AG09309 (cell line): ENCODE results near the gene MT1B.

Source experiments
- DNase-seq: peaks from one replicate; pipeline ENCODE4 v3.0.0-alpha.2; 2010; ENCODE audit warnings: low read depth
- H3K4me3 ChIP-seq: 2 replicates; pipeline ENCODE4 v1.5.1; 2011; ENCODE audit warnings: mild to moderate bottlenecking, low read depth, low read length, moderate library complexity; ENCODE audit not compliant: control insufficient read depth
- TF ChIP-seq, protein P1 (sequence below): IDR thresholded peaks from 2 replicates; pipeline ENCODE4 v1.5.1; 2011; ENCODE audit warnings: mild to moderate bottlenecking, low read depth, low read length, inconsistent platforms; ENCODE audit not compliant: insufficient read depth, control insufficient read depth; ENCODE audit errors: missing control alignments

The MT1B gene

GRCh38 chr16:56607109-56607618 lies 44.5 kb upstream of the MT1B start:
- TF ChIP-seq, protein P1, sequence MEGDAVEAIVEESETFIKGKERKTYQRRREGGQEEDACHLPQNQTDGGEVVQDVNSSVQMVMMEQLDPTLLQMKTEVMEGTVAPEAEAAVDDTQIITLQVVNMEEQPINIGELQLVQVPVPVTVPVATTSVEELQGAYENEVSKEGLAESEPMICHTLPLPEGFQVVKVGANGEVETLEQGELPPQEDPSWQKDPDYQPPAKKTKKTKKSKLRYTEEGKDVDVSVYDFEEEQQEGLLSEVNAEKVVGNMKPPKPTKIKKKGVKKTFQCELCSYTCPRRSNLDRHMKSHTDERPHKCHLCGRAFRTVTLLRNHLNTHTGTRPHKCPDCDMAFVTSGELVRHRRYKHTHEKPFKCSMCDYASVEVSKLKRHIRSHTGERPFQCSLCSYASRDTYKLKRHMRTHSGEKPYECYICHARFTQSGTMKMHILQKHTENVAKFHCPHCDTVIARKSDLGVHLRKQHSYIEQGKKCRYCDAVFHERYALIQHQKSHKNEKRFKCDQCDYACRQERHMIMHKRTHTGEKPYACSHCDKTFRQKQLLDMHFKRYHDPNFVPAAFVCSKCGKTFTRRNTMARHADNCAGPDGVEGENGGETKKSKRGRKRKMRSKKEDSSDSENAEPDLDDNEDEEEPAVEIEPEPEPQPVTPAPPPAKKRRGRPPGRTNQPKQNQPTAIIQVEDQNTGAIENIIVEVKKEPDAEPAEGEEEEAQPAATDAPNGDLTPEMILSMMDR = no peak
- peak; percentile 95 for DNase-seq
- peak overlapping the region; percentile 33 for H3K4me3 ChIP-seq

DNA sequence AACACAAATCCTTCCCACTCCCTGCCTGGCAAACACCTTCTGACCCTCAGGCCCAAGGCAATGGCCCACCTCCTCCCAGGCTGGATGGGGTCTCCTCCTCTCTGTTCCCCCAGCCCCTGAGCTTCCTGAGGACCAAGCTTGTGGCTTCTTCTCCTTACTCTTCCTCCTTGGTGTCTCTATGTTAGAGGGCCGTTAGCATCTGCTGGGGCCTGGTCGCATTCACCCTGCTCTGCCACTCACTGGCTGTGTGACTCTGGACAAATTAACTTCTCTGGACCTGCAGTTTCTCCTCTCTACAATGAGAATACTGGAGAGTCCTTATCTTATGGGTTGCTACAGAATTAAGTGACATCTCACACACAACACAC lies 44.0 kb upstream of the MT1B start:
- DNase-seq = no peak
- H3K4me3 ChIP-seq = peak overlapping the region; percentile 3
- TF ChIP-seq, protein P1 = no peak

DNA sequence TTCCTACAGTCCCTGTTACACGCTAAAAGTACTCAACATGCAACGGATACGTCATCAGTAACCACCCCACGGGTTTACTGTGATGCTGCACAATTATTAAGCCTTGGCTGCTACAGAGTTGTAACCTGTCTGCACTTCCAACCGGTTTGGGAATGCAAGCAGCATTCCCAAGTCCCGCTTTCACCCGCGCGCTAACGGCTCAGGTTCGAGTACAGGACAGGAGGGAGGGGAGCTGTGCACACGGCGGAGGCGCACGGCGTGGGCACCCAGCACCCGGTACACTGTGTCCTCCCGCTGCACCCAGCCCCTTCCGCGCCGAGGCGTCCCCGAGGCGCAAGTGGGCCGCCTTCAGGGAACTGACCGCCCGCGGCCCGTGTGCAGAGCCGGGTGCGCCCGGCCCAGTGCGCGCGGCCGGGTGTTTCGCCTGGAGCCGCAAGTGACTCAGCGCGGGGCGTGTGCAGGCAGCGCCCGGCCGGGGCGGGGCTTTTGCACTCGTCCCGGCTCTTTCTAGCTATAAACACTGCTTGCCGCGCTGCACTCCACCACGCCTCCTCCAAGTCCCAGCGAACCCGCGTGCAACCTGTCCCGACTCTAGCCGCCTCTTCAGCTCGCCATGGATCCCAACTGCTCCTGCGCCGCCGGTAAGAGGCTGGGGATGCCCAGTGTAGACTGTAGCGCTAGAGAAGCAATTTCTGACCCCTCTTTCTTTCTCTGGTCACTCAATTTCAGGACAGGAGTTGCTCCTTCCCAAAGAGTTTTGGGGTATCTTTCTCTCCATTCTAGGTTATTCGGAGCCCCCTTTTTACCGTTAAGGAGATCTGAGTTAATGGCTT lies 43.4 kb upstream of the MT1B start, which contains the start of gene MT2A:
MT2A (plus strand) TSS at position 542 of the 833 bp plus-strand sequence; CDS start at position 614, 72 bp downstream.
- peak; percentile 86 for DNase-seq
- peak within 1 kb of the TSS; percentile 71 for H3K4me3 ChIP-seq
- TF ChIP-seq, protein P1 = no peak

GRCh38 chr16:56608876-56609462 lies 42.7 kb upstream of the MT1B start:
- TF ChIP-seq, protein P1 = no peak
- DNase-seq = no peak

DNA sequence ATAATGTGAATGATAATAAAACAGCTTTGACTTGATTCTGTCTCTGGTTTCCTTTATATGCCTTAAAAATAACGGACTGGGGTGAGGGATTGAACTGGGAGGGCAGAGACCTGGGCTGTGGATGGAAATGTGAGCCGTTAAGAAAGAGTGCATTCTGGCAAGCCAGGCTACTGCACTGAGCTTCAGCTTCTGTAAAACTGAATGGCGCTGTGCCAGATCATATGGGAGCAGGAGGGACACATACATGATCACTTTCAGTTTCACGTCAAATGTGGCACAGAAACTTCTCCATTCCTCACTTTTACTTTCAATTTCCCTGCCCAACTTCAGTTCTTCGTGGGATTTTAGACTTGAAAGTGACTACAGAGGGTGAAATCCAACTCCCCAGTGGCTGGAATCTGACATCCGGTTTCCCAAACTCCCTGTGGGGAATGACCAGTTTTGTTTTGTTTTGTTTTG lies 42.2 kb upstream of the MT1B start:
- TF ChIP-seq, protein P1 = peak; percentile 20
- DNase-seq = peak; percentile 67
- H3K4me3 ChIP-seq = peak overlapping the region; percentile 71

More at GRCh38 chr16:56608876-56609462, 42.7 kb upstream of the MT1B start:
- H3K4me3 ChIP-seq = peak overlapping the region; percentile 71

- peak overlapping the region; percentile 33 for H3K4me3 ChIP-seq
- peak; percentile 85 for DNase-seq
- TF ChIP-seq, protein P1 = no peak
These were observed 41.6 kb upstream of the MT1B start for GRCh38 chr16:56610017-56610608.
